ENCODE measurements around the gene THBS4.

DNA sequence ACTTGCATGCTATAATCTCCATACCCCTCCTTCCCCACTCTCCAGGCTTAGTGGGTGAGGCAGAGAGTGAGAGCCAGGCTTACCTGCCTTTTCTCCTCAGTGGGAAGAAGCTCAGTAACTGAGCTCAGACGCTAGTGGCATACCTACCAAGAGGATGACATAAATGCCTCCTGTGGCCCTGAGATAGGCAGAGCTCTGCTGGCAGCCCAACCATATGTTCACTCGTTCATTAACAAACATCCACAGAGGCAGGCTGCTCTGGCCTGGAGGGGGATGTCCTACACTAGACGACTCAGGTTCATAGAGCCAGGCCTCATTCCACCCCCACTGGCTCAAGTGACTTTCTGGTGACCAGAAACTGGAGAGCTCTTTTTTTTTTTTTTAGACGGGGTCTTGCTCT lies 81.3 kb downstream of the THBS4 start:
- no peak for TF ChIP-seq CTCF (IDR thresholded peaks at IDR 0.05; ENCODE audit: insufficient read depth, low read length, poor library complexity, severe bottlenecking)
- TF ChIP-seq EZH2phosphoT487 (conservative IDR thresholded peaks at IDR 0.05; ENCODE audit: low read length): no peak
